A549 (cell line): ENCODE results near the gene ISM1. TPM values are rescaled to one million over a fixed set of nuclear protein-coding genes. Genes with fewer than 3 reads are reported as not detected.

Experiments
- ATAC-seq, 2 experiments: fragments of 200-7000 bp in 1 of 2; fragments of >200 bp in 1 of 2; cut with Nextera tagmentation in 1 of 2; cut with Tn5 transposase in 1 of 2; 3 replicates each; pipeline versions ENCODE4 v1.8.0 to v1.9.1; 2018 to 2020; ENCODE audit warnings: mild to moderate bottlenecking in 1 of 2, moderate library complexity in 1 of 2
- CTCF ChIA-PET: fragments of 300-600 bp; sonication (Branson Sonifier 250); formaldehyde crosslinking; extraction: SDS; loops from one replicate; lab custom pipeline; 2021; ENCODE audit warnings: antibody characterized with exemption, inconsistent platforms; lab: Yijun Ruan, JAX
- POLR2A ChIA-PET: fragments of 350-600 bp; formaldehyde crosslinking; extraction: SDS; loops from one replicate; lab custom pipeline; 2021; ENCODE audit warnings: antibody characterized with exemption, inconsistent platforms; lab: Yijun Ruan, JAX
- DNase-seq, 2 experiments: peaks; one replicate each; pipeline versions ENCODE4 v3.0.0 to v3.0.0-alpha.2; 2011 to 2016; ENCODE audit warnings: low read depth in 1 of 2, low spot score in 1 of 2
- FAIRE-seq: peaks from 2 replicates; lab custom pipeline; 2011; peaks lifted over from hg19 to GRCh38; lab: Jason Lieb, UNC
- H3K27ac ChIP-seq, 2 experiments: fragments of >200 bp; sonication (Bioruptor Twin); formaldehyde crosslinking; 3 replicates each; pipeline ENCODE4 v1.5.1; 2016 to 2017
- H3K4me1 ChIP-seq: fragments of >200 bp; sonication (Bioruptor Twin); formaldehyde crosslinking; 3 replicates; pipeline ENCODE4 v1.6.1; 2016
- H3K4me2 ChIP-seq: fragments of >200 bp; sonication (Bioruptor Twin); formaldehyde crosslinking; 3 replicates; pipeline ENCODE4 v1.6.1; 2016
- H3K4me3 ChIP-seq: fragments of >200 bp; sonication (Bioruptor Twin); formaldehyde crosslinking; 3 replicates; pipeline ENCODE4 v1.5.1; 2016
- H3K9me3 ChIP-seq: fragments of >200 bp; sonication (Bioruptor Twin); formaldehyde crosslinking; 3 replicates; pipeline ENCODE4 v1.6.1; 2016
- CHD2 ChIP-seq: fragments of 150-350 bp; IDR thresholded peaks from 2 replicates; pipeline ENCODE4 v1.6.1; 2014; ENCODE audit warnings: low read length; ENCODE audit not compliant: partially characterized antibody
- FOSB ChIP-seq: fragments of 250-450 bp; sonication (Bioruptor Pico); IDR thresholded peaks from 2 replicates; pipeline ENCODE4 v1.5.0; 2020; ENCODE audit warnings: mild to moderate bottlenecking, moderate library complexity
- FOXS1 ChIP-seq: fragments of 250-450 bp; sonication (Bioruptor Pico); IDR thresholded peaks from 2 replicates; pipeline ENCODE4 v1.5.0; 2020; ENCODE audit warnings: mild to moderate bottlenecking, moderate library complexity
- HMGXB4 ChIP-seq: fragments of 250-450 bp; sonication (Bioruptor Pico); IDR thresholded peaks from 2 replicates; pipeline ENCODE4 v1.5.0; 2021; ENCODE audit warnings: mild to moderate bottlenecking, moderate library complexity, borderline replicate concordance
- HOXA7 ChIP-seq: fragments of 250-450 bp; sonication (Bioruptor Pico); IDR thresholded peaks from 2 replicates; pipeline ENCODE4 v1.5.0; 2020; ENCODE audit warnings: mild to moderate bottlenecking, moderate library complexity
- JUN ChIP-seq, 2 experiments: fragments of >200 bp; sonication (Bioruptor Twin); formaldehyde crosslinking; IDR thresholded peaks; 2 replicates in 1 of 2; 3 replicates in 1 of 2; pipeline ENCODE4 v1.6.1; 2016 to 2017
- KDM5A ChIP-seq: fragments of 200-600 bp; sonication (generic); IDR thresholded peaks from 2 replicates; pipeline ENCODE4 v1.6.1; 2016; ENCODE audit warnings: antibody characterized with exemption, mild to moderate bottlenecking
- MAFK ChIP-seq: fragments of 450-650 bp; IDR thresholded peaks from 2 replicates; pipeline ENCODE4 v1.6.1; 2014; ENCODE audit not compliant: partially characterized antibody
- NFE2L2 ChIP-seq: fragments of 150-350 bp; conservative IDR thresholded peaks from 2 replicates; pipeline ENCODE4 v1.6.1; 2014; ENCODE audit warnings: low read length
- NR3C1 ChIP-seq: fragments of >200 bp; sonication (Bioruptor Twin); formaldehyde crosslinking; IDR thresholded peaks from 3 replicates; pipeline ENCODE4 v1.6.1; 2017
- POLR2AphosphoS2 ChIP-seq: conservative IDR thresholded peaks from 2 replicates; pipeline ENCODE4 v1.6.1; 2012; ENCODE audit warnings: low read length, improper control_type of control experiment, inconsistent platforms
- RAD21 ChIP-seq, 2 experiments: fragments of >200 bp in 1 of 2; sonication (Bioruptor Twin) in 1 of 2; formaldehyde crosslinking in 1 of 2; IDR thresholded peaks in 1 of 2; conservative IDR thresholded peaks in 1 of 2; 2 replicates in 1 of 2; 3 replicates in 1 of 2; pipeline ENCODE4 v1.6.1; 2012 to 2018; ENCODE audit warnings: inconsistent platforms in 1 of 2
- RARB ChIP-seq: fragments of 250-450 bp; sonication (Bioruptor Pico); IDR thresholded peaks from 2 replicates; pipeline ENCODE4 v1.8.0; 2021; ENCODE audit warnings: mild to moderate bottlenecking, moderate library complexity
- RCOR1 ChIP-seq: fragments of 150-350 bp; IDR thresholded peaks from 2 replicates; pipeline ENCODE4 v1.6.1; 2014; ENCODE audit warnings: antibody characterized with exemption, low read length, low read depth
- ZNF302 ChIP-seq: fragments of 250-450 bp; sonication (Bioruptor Pico); IDR thresholded peaks from 2 replicates; pipeline ENCODE4 v1.9.0; 2021; ENCODE audit warnings: inconsistent platforms, mild to moderate bottlenecking, moderate library complexity
- ZSCAN20 ChIP-seq: fragments of 250-450 bp; sonication (Bioruptor Pico); IDR thresholded peaks from 2 replicates; pipeline ENCODE4 v1.8.0; 2022; ENCODE audit warnings: mild to moderate bottlenecking, moderate library complexity
- WGBS: methylation state at CpG from one replicate; pipeline ENCODE4 v1.1.6; 2017; ENCODE audit errors: missing lambda C conversion rate; 5-methylcytosine and 5-hydroxymethylcytosine counted together
- polyA plus RNA-seq, 4 experiments: library from polyadenylated mRNA; depleted of rRNA in 3 of 4; stranded (reverse); fragments of >200 nt; fragmentation: RNase III in 1 of 4; extraction: RNeasy Plus Mini Kit Qiagen cat#74134 plus additional on column Dnase treatment in 1 of 4; gene quantifications; 2 replicates in 3 of 4; 3 replicates in 1 of 4; pipeline ENCODE4 v1.2.3, GENCODE V29; 2011 to 2017
- TF ChIP-seq, protein P1 (sequence below): fragments of 200-600 bp; sonication (generic); IDR thresholded peaks from 2 replicates; pipeline ENCODE4 v1.6.1; 2016; ENCODE audit warnings: antibody characterized with exemption, mild to moderate bottlenecking, moderate library complexity
- TF ChIP-seq, protein P2 (sequence below): IDR thresholded peaks from 2 replicates; pipeline ENCODE4 v1.6.1; 2012; ENCODE audit warnings: low read depth, borderline replicate concordance
- TF ChIP-seq, protein P3 (sequence below): IDR thresholded peaks from 2 replicates; pipeline ENCODE4 v1.6.1; 2012

Gene ISM1
- polyA plus RNA-seq, 2 of the 4 experiments (the other 2 are of a cell fraction) = 0.18 to 0.39 TPM

- TF ChIP-seq, protein P1, sequence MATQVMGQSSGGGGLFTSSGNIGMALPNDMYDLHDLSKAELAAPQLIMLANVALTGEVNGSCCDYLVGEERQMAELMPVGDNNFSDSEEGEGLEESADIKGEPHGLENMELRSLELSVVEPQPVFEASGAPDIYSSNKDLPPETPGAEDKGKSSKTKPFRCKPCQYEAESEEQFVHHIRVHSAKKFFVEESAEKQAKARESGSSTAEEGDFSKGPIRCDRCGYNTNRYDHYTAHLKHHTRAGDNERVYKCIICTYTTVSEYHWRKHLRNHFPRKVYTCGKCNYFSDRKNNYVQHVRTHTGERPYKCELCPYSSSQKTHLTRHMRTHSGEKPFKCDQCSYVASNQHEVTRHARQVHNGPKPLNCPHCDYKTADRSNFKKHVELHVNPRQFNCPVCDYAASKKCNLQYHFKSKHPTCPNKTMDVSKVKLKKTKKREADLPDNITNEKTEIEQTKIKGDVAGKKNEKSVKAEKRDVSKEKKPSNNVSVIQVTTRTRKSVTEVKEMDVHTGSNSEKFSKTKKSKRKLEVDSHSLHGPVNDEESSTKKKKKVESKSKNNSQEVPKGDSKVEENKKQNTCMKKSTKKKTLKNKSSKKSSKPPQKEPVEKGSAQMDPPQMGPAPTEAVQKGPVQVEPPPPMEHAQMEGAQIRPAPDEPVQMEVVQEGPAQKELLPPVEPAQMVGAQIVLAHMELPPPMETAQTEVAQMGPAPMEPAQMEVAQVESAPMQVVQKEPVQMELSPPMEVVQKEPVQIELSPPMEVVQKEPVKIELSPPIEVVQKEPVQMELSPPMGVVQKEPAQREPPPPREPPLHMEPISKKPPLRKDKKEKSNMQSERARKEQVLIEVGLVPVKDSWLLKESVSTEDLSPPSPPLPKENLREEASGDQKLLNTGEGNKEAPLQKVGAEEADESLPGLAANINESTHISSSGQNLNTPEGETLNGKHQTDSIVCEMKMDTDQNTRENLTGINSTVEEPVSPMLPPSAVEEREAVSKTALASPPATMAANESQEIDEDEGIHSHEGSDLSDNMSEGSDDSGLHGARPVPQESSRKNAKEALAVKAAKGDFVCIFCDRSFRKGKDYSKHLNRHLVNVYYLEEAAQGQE = no peak
- TF ChIP-seq ZSCAN20 (CRISPR knock-in tag) = no peak
Observed at GRCh38 chr20:13342469-13343242, 121.6 kb downstream of the ISM1 start (continued).

- H3K9me3 ChIP-seq = no peaks in the 10 kb centered on the region
- FAIRE-seq (no peak), DNase-seq (no peak), ATAC-seq (no peak)
- CTCF ChIA-PET = no interaction called here
- peaks cover 14% of the 10 kb centered on the region for H3K4me1 ChIP-seq
- no peak for TF ChIP-seq KDM5A
- H3K27ac ChIP-seq = peak overlapping the region in 1 of 2 experiments; percentile 17; a peak in 1 of 6 replicates
- 91% methylated on average over 9 of the region's 9 CpGs for WGBS
- H3K4me3 ChIP-seq = no peak overlapping the region
- POLR2A ChIA-PET = no interaction called here
- H3K4me2 ChIP-seq = no peak overlapping the region
Observed at GRCh38 chr20:13344671-13345070, 123.6 kb downstream of the ISM1 start.

DNA sequence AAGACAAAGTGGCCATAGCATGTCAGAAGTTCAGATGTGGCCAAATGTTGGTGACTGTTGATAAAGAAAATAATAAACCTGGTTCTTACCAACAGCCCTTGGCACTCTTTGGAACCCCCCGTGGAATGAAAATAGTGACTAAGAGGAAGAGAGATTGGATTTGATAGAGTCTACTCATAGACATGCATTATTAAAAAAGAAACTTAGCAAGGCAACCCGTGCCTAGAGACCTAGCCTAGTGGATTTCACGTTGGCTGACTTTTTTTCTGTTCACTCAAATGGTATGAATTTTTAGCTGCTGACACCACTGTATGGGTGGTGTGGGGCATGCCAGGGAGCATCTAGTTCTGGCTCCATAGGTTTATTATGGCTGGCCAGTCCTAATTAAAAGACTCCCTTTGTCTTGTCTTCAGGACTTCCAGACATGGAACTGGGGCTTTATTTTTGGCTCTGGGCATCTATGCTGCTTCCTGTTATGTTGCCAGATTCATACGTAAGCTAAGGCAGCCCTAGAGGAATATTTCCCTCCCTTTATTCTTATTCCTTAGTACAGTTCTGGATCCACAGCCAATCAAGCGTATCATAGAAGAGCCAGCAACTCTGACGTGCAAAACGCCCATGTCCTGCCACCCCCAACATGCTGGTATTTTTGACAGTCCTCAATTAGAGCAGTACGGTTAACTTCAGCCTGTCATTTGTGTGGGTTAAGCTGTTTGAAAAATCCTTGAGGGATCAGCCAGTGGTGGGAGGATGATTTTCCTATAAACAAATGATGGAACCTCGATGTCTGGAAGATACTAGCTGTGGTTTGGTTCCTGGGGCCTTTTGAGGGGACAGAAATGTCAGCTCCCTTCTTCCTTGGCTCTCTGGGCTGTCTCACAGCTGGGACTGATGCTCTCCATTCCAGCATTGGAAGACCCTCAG, 127.5 kb downstream of the ISM1 start:
- ChIA-PET CTCF (interaction anchor here (1.5 to 2.5 kb wide), 2 partner anchors 9 to 199 kb away, joined by 5 to 9 read pairs; no protein-coding TSS in a partner anchor), POLR2A (no interaction called here)
- H3K4me1 ChIP-seq = no peaks in the 10 kb centered on the region; the same call in 1 of the 3 replicates
- no peaks in the 10 kb centered on the region for H3K9me3 ChIP-seq
- H3K4me2 ChIP-seq = no peak overlapping the region
- no peak overlapping the region for H3K4me3 ChIP-seq
- WGBS = 82% methylated on average over 9 of the region's 9 CpGs
- no peak for ATAC-seq
- no peak for FAIRE-seq
- DNase-seq = no peak
- H3K27ac ChIP-seq = peak overlapping the region in 1 of 2 experiments; percentile 5; a peak in 1 of 6 replicates
- TF ChIP-seq NFE2L2 (no peak), MAFK (no peak), CHD2 (no peak), RARB (no peak), POLR2AphosphoS2 (no peak), FOSB (CRISPR knock-in tag) (no peak), RAD21 (conservative IDR thresholded peaks at IDR 0.05 in 1 of 2, IDR thresholded peaks at IDR 0.05 in 1 of 2) (no peak), RCOR1 (no peak), FOXS1 (CRISPR knock-in tag) (no peak), JUN (IDR thresholded peaks at IDR 0.05) (no peak), NR3C1 (no peak), HMGXB4 (no peak), HOXA7 (CRISPR knock-in tag) (no peak), ZNF302 (CRISPR knock-in tag) (no peak)
- TF ChIP-seq, protein P2, sequence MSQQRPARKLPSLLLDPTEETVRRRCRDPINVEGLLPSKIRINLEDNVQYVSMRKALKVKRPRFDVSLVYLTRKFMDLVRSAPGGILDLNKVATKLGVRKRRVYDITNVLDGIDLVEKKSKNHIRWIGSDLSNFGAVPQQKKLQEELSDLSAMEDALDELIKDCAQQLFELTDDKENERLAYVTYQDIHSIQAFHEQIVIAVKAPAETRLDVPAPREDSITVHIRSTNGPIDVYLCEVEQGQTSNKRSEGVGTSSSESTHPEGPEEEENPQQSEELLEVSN = no peak
- TF ChIP-seq, protein P3, sequence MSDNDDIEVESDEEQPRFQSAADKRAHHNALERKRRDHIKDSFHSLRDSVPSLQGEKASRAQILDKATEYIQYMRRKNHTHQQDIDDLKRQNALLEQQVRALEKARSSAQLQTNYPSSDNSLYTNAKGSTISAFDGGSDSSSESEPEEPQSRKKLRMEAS = no peak
